DOHH2 (cell line): ENCODE data around the gene NFIX.

Experiments used
- H3F3A ChIP-seq: fragments of 200-600 bp; sonication (generic), shearing (Covaris generic); 2 replicates; pipeline ENCODE4 v1.6.0; 2016; ENCODE audit warnings: antibody characterized with exemption, mild to moderate bottlenecking; ENCODE audit not compliant: control insufficient read depth, insufficient read depth
- H3K27ac ChIP-seq: fragments of 200-600 bp; sonication (generic); 2 replicates; pipeline ENCODE4 v1.5.1; 2014; ENCODE audit warnings: low read depth, mild to moderate bottlenecking, low read length, moderate library complexity
- H3K27me3 ChIP-seq: fragments of 200-600 bp; sonication (generic); 2 replicates; pipeline ENCODE4 v1.6.1; 2014; ENCODE audit warnings: mild to moderate bottlenecking, low read length, mixed read lengths; ENCODE audit not compliant: control insufficient read depth
- H3K36me3 ChIP-seq: fragments of 200-600 bp; sonication (generic); 2 replicates; pipeline ENCODE4 v1.6.1; 2014; ENCODE audit warnings: mild to moderate bottlenecking, low read length, moderate library complexity, mixed read lengths; ENCODE audit not compliant: control insufficient read depth
- H3K4me1 ChIP-seq: fragments of 200-600 bp; sonication (generic); 2 replicates; pipeline ENCODE4 v1.6.1; 2014; ENCODE audit warnings: mild to moderate bottlenecking, low read length, mixed read lengths; ENCODE audit not compliant: control insufficient read depth
- H3K4me2 ChIP-seq: fragments of 200-600 bp; sonication (generic); 2 replicates; pipeline ENCODE4 v1.6.0; 2014; ENCODE audit warnings: mild to moderate bottlenecking, low read length, moderate library complexity
- H3K4me3 ChIP-seq: fragments of 200-600 bp; sonication (generic); 2 replicates; pipeline ENCODE4 v1.5.1; 2014; ENCODE audit warnings: mild to moderate bottlenecking, low read length, mixed read lengths
- H3K79me2 ChIP-seq: fragments of 200-600 bp; sonication (generic); 2 replicates; pipeline ENCODE4 v1.6.1; 2014; ENCODE audit warnings: mild to moderate bottlenecking, low read length, mixed read lengths; ENCODE audit not compliant: control insufficient read depth
- H3K9me2 ChIP-seq: fragments of 200-600 bp; sonication (generic); replicated peaks from 2 replicates; pipeline ENCODE4 v1.6.1; 2014; ENCODE audit warnings: mild to moderate bottlenecking, low read length, mixed read lengths; ENCODE audit not compliant: control insufficient read depth
- H3K9me3 ChIP-seq: fragments of 200-600 bp; sonication (generic); 2 replicates; pipeline ENCODE4 v1.6.1; 2014; ENCODE audit warnings: antibody characterized with exemption, low read length, mixed read lengths; ENCODE audit not compliant: control insufficient read depth, insufficient read depth
- H4K20me1 ChIP-seq: fragments of 200-600 bp; sonication (generic); 2 replicates; pipeline ENCODE4 v1.6.0; 2014; ENCODE audit warnings: low read depth, mild to moderate bottlenecking, antibody characterized with exemption, low read length, moderate library complexity; ENCODE audit not compliant: control insufficient read depth, insufficient read depth
- CTCF ChIP-seq: fragments of 200-600 bp; sonication (generic); IDR thresholded peaks from one replicate; pipeline ENCODE4 v1.5.1; 2014; ENCODE audit warnings: antibody characterized with exemption, mild to moderate bottlenecking, low read depth, low read length; ENCODE audit not compliant: poor library complexity, severe bottlenecking
- EZH2phosphoT487 ChIP-seq: fragments of 200-600 bp; sonication (generic); IDR thresholded peaks from 2 replicates; pipeline ENCODE4 v1.6.1; 2017; ENCODE audit warnings: borderline replicate concordance, mild to moderate bottlenecking, antibody characterized with exemption, low read length, moderate library complexity, mixed read lengths

NFIX gene

DNA sequence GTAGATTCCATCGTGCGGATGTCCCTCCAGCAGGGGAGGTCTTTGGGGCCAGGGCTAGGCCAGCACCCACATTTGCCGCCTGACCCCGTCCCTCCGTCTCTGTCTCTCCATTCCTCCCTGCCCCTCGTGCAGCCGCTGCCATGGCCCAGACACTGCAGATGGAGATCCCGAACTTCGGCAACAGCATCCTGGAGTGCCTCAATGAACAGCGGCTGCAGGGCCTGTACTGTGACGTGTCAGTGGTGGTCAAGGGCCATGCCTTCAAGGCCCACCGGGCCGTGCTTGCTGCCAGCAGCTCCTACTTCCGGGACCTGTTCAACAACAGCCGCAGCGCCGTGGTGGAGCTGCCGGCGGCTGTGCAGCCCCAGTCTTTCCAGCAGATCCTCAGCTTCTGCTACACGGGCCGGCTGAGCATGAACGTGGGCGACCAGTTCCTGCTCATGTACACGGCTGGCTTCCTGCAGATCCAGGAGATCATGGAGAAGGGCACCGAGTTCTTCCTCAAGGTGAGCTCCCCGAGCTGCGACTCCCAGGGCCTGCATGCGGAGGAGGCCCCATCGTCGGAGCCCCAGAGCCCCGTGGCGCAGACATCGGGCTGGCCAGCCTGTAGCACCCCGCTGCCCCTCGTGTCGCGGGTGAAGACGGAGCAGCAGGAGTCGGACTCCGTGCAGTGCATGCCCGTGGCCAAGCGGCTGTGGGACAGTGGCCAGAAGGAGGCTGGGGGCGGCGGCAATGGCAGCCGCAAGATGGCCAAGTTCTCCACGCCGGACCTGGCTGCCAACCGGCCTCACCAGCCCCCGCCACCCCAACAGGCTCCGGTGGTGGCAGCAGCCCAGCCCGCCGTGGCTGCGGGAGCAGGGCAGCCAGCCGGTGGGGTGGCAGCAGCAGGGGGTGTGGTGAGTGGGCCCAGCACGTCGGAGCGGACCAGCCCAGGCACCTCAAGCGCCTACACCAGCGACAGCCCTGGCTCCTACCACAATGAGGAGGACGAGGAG, 140.1 kb downstream of the NFIX start:
- Histone ChIP-seq H3K9me2 (no peaks in the 10 kb centered on the region), H4K20me1 (peaks cover 4% of the 10 kb centered on the region; the same call in 1 of the 2 replicates)

GRCh38 chr19:13137290-13137794, 142.1 kb downstream of the NFIX start:
- Histone ChIP-seq H3K9me2 (no peaks in the 10 kb centered on the region), H3K27ac (no peak overlapping the region), H3K79me2 (peaks cover 28% of the 10 kb centered on the region), H3K9me3 (no peaks in the 10 kb centered on the region), H3K36me3 (peaks cover 57% of the 10 kb centered on the region), H4K20me1 (no peaks in the 10 kb centered on the region), H3K4me1 (no peaks in the 10 kb centered on the region), H3K4me2 (no peak overlapping the region), H3K27me3 (no peaks in the 10 kb centered on the region), H3F3A (no peaks in the 10 kb centered on the region), H3K4me3 (no peak overlapping the region)
- TF ChIP-seq CTCF (no peak), EZH2phosphoT487 (no peak)

More for the DNA sequence above, 140.1 kb downstream of the NFIX start:
- Histone ChIP-seq H3K4me2 (no peak overlapping the region), H3K27ac (no peak overlapping the region), H3K79me2 (peaks cover 46% of the 10 kb centered on the region), H3K4me3 (no peak overlapping the region), H3K36me3 (peaks cover 58% of the 10 kb centered on the region), H3K27me3 (no peaks in the 10 kb centered on the region), H3K9me3 (no peaks in the 10 kb centered on the region), H3K4me1 (no peaks in the 10 kb centered on the region), H3F3A (no peaks in the 10 kb centered on the region)
- TF ChIP-seq EZH2phosphoT487 (no peak), CTCF (no peak)

- Histone ChIP-seq H3K4me3 (no peak overlapping the region), H3K4me1 (no peaks in the 10 kb centered on the region), H3K27ac (no peak overlapping the region), H3K79me2 (peaks cover 18% of the 10 kb centered on the region), H3F3A (no peaks in the 10 kb centered on the region; the same call in 1 of the 2 replicates), H3K27me3 (no peaks in the 10 kb centered on the region), H3K4me2 (no peak overlapping the region), H3K9me2 (no peaks in the 10 kb centered on the region), H3K9me3 (no peaks in the 10 kb centered on the region), H4K20me1 (no peaks in the 10 kb centered on the region), H3K36me3 (peaks cover 51% of the 10 kb centered on the region)
- TF ChIP-seq EZH2phosphoT487 (no peak), CTCF (no peak)
Observed at GRCh38 chr19:13138171-13138915, 143.1 kb downstream of the NFIX start.
